Breast epithelium (tissue), 3 donors: ENCODE data around the gene DDRGK1.

Source experiments
- CTCF ChIP-seq, 3 donors: fragments of 450-650 bp; IDR thresholded peaks; one replicate each; pipeline ENCODE4 v1.5.1; 2016 to 2017; ENCODE audit warnings: antibody characterized with exemption in 3 of 3, mild to moderate bottlenecking in 3 of 3, moderate library complexity in 3 of 3
- POLR2A ChIP-seq: fragments of 450-650 bp; IDR thresholded peaks from one replicate; pipeline ENCODE4 v1.6.1; 2016; ENCODE audit warnings: antibody characterized with exemption, mild to moderate bottlenecking, moderate library complexity

DNA sequence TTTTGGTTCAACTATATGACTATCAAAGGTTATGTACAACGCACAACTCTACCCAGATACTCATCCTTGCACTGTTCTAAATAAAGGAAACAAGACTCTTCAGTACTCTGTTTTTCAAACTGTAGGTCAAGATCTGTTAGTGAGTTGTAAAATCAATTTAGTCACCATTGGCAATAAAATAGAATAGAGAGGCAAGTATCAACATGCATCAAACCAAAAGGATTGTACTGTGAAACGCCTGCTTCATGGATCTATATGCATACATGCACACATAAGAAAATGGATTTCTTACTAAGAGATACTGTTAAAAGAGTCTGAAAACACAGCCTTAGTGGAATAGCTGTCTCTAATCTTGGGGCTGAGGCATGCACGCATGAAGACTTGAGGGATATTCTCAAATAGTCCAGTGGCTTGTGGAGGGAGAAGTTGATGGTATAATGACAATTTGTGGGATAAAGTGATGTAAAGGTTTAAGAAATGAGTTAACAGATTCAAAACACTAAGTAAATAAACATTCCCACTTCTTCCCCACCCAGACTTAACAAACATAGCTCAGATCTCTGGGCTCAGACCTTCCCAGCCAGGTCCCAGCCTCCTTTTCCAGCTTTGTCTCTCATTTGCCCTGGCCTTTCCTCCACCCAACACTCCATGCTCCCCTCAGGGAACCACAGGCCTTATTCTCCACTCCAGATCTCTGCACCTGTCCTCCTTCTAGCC, 20.4 kb downstream of the DDRGK1 start:
- TF ChIP-seq CTCF (IDR thresholded peaks at IDR 0.05) (no peak), POLR2A (no peak)
